KMS-11 (cell line): ENCODE data around the gene COL11A2.

Source experiments
- H2AFZ ChIP-seq: fragments of 200-600 bp; sonication (generic); 2 replicates; pipeline ENCODE4 v1.6.1; 2016; ENCODE audit warnings: antibody characterized with exemption, mixed run types, low read depth
- H3K27ac ChIP-seq: fragments of 200-600 bp; sonication (generic); 2 replicates; pipeline ENCODE4 v1.6.1; 2016; ENCODE audit warnings: mild to moderate bottlenecking, mixed run types
- H3K27me3 ChIP-seq: fragments of 200-600 bp; sonication (generic); 2 replicates; pipeline ENCODE4 v1.6.1; 2017; ENCODE audit warnings: mild to moderate bottlenecking, low read depth, mixed run types, moderate library complexity; ENCODE audit not compliant: insufficient read depth
- H3K36me3 ChIP-seq: fragments of 200-600 bp; sonication (generic); 2 replicates; pipeline ENCODE4 v1.6.1; 2017; ENCODE audit warnings: mild to moderate bottlenecking, mixed run types; ENCODE audit not compliant: insufficient read depth
- H3K4me1 ChIP-seq: fragments of 200-600 bp; sonication (generic); 2 replicates; pipeline ENCODE4 v1.6.1; 2016; ENCODE audit warnings: mild to moderate bottlenecking, low read depth, mixed run types; ENCODE audit not compliant: poor library complexity, severe bottlenecking
- H3K4me2 ChIP-seq: fragments of 200-600 bp; sonication (generic); 2 replicates; pipeline ENCODE4 v1.7.0; 2016; ENCODE audit warnings: mild to moderate bottlenecking, mixed run types
- H3K4me3 ChIP-seq: fragments of 200-600 bp; sonication (generic); IDR thresholded peaks from 2 replicates; pipeline ENCODE4 v1.6.1; 2017; ENCODE audit warnings: low read depth, low read length, mixed read lengths; ENCODE audit not compliant: insufficient read depth
- H3K79me2 ChIP-seq: fragments of 200-600 bp; sonication (generic); 2 replicates; pipeline ENCODE4 v1.6.1; 2016; ENCODE audit warnings: low read depth, mixed run types; ENCODE audit not compliant: insufficient read depth
- H3K9ac ChIP-seq: fragments of 200-600 bp; sonication (generic); 2 replicates; pipeline ENCODE4 v1.6.1; 2016; ENCODE audit warnings: mild to moderate bottlenecking, mixed run types
- H4K20me1 ChIP-seq: fragments of 200-600 bp; sonication (generic); 2 replicates; pipeline ENCODE4 v1.6.1; 2016; ENCODE audit warnings: mild to moderate bottlenecking, mixed run types; ENCODE audit not compliant: insufficient read depth
- CTCF ChIP-seq: fragments of 200-600 bp; sonication (generic); conservative IDR thresholded peaks from 2 replicates; pipeline ENCODE4 v1.6.1; 2017; ENCODE audit warnings: low read depth, mild to moderate bottlenecking, antibody characterized with exemption, low read length, moderate library complexity, mixed read lengths

Gene COL11A2

GRCh38 chr6:33216117-33216649 lies 23.9 kb upstream of the COL11A2 start:
- Histone ChIP-seq H3K4me1 (no peaks in the 10 kb centered on the region), H3K79me2 (no peaks in the 10 kb centered on the region), H3K9ac (no peak overlapping the region), H3K27ac (no peak overlapping the region), H2AFZ (no peak overlapping the region), H3K27me3 (no peaks in the 10 kb centered on the region), H3K4me3 (no peak overlapping the region), H4K20me1 (no peaks in the 10 kb centered on the region), H3K4me2 (no peak overlapping the region), H3K36me3 (no peaks in the 10 kb centered on the region)
- no peak for TF ChIP-seq CTCF

- no peak overlapping the region for H2AFZ ChIP-seq
- no peaks in the 10 kb centered on the region for H3K4me1 ChIP-seq
- TF ChIP-seq CTCF, result no peak
- H3K36me3 ChIP-seq, result no peaks in the 10 kb centered on the region
- H3K9ac ChIP-seq, result no peak overlapping the region
- no peaks in the 10 kb centered on the region for H4K20me1 ChIP-seq
- no peak overlapping the region for H3K27ac ChIP-seq
- no peak overlapping the region for H3K4me3 ChIP-seq
- H3K4me2 ChIP-seq, result no peak overlapping the region
- no peaks in the 10 kb centered on the region for H3K27me3 ChIP-seq
- H3K79me2 ChIP-seq, result no peaks in the 10 kb centered on the region
Observed at GRCh38 chr6:33215271-33216116, 23.2 kb upstream of the COL11A2 start.

GRCh38 chr6:33213989-33214335 lies 21.7 kb upstream of the COL11A2 start:
- no peak overlapping the region for H3K9ac ChIP-seq
- no peaks in the 10 kb centered on the region for H4K20me1 ChIP-seq
- H2AFZ ChIP-seq, result no peak overlapping the region
- H3K4me1 ChIP-seq, result no peaks in the 10 kb centered on the region
- H3K4me2 ChIP-seq, result no peak overlapping the region
- H3K36me3 ChIP-seq, result no peaks in the 10 kb centered on the region
- no peaks in the 10 kb centered on the region for H3K79me2 ChIP-seq
- no peak overlapping the region for H3K27ac ChIP-seq
- no peaks in the 10 kb centered on the region for H3K27me3 ChIP-seq
- H3K4me3 ChIP-seq, result no peak overlapping the region
- no peak for TF ChIP-seq CTCF

- Histone ChIP-seq H2AFZ (no peak overlapping the region), H4K20me1 (no peaks in the 10 kb centered on the region), H3K4me1 (no peaks in the 10 kb centered on the region), H3K4me2 (no peak overlapping the region), H3K27ac (no peak overlapping the region), H3K79me2 (no peaks in the 10 kb centered on the region), H3K4me3 (no peak overlapping the region), H3K9ac (no peak overlapping the region), H3K36me3 (no peaks in the 10 kb centered on the region), H3K27me3 (no peaks in the 10 kb centered on the region)
- TF ChIP-seq CTCF, result no peak
Observed at GRCh38 chr6:33213166-33213988, 21.1 kb upstream of the COL11A2 start.
